HS-5 (cell line): ENCODE measurements around the gene NEBL.

Experiments used
- DNase-seq: peaks from one replicate; pipeline ENCODE4 v3.0.0-alpha.2; 2012; ENCODE audit warnings: low read depth

Gene NEBL

GRCh38 chr10:20778008-20778757 lies 118.9 kb downstream of the NEBL start:
- DNase-seq: no peak

DNA sequence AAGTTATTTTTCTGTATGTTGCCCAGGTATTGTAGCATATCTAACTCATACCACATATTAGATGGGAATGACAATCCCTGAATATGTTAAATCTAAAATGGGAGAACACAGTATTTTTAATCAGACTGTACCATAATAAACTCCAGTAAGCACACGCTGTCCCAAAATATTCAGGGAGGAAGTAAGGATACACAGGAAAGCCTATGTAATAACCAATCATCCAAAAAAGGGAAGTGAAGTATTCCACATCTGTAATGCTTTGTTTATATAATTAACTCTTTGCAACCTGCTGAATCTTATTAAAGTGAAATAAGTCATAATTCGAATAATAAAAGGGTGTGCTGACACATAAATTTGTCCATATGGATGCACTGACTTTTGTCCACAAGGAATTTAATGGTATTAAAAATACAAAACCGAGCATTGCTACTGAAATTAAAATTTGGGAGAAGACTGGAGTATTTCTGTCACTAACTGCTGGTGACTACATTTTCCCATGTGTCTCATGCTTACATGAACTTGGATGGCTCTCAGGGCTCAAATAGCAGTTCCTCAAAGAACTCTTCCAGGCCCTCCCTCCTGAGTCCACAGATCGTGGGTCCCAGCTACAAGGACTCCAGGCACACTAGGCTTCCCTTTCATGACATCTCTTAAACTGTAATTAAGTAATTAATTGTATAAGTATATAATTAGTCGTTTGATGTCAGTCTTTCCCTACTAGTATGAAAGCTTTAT lies 120.6 kb downstream of the NEBL start:
- no peak for DNase-seq

GRCh38 chr10:20771051-20771450 lies 126.1 kb downstream of the NEBL start:
- no peak for DNase-seq

DNA sequence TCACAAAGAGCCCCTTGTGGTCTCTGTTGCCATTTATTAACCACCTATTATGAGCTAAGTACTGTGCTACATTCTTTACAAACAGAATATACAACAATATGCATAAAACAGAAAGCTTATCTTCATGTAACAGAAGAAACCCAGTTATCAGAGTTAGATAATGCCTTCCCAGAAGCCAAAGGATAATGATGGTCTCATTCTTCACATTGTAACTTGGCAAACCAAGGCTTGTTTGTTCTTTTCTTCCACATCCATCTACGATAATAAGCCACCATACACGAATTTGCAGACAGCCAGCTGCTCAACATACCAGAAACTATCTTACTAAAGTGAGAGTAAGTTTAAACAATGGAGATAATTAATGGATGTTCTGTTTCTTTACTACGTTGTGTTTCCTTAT lies 127.6 kb downstream of the NEBL start:
- DNase-seq: no peak

DNA sequence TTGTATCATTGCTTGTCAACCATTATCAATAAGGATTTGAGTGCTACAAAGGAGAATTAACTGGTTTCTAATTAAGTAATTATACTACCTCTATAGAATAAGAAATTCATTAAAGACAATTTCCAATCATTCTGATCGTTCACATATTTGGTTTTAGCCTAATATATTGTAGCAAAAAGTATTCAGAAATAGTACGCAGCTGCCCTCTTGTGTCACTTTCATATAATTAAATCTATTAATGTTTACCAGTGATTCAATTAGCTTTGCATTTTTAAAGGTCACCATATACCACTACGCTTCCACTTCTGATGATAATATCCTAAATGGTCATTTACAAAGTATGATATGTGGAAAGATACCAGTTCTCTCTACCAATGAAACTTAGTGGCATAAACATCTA lies 128.3 kb downstream of the NEBL start:
- DNase-seq: no peak

DNA sequence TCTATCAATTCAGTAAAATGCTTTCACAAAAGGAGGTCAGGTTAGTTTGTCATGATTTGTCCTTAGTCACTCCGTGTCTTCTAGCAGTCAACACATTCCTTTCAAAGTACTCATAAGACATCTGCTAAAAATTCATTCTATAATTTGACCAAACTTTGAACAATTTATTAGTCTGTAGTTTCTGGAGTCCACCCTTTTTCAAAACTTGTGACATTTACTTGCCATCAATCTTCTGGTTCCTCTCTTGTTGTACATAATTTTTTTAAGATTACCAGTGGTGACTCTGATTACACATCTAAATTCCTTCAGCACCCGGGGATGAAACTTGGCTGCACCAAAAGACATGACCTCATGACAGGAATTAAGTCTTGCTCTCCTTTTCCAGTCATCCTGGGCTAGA lies 130.1 kb downstream of the NEBL start:
- DNase-seq: peak; percentile 22

DNA sequence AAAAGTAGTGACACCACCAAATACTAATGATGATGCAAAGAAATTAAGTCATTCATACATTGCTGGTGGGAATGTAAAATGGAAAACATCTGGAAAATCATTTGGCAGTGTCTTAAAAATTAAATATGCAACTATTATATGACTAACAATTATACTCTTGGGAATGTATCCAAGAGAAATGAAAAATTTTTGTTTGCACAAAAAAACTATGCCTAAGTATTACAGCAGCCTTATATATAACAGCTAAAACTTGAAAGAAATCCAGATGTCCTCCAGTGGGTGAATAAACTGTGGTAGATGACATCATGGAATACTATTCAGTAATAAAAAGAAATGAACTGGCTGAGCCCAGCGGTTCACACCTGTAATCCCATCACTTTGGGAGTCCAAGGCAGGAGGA lies 132.0 kb downstream of the NEBL start:
- no peak for DNase-seq

- DNase-seq: no peak
Measured at GRCh38 chr10:20760460-20760859, 136.7 kb downstream of the NEBL start.

- no peak for DNase-seq
Measured at GRCh38 chr10:20748551-20748950, 148.6 kb downstream of the NEBL start.

DNA sequence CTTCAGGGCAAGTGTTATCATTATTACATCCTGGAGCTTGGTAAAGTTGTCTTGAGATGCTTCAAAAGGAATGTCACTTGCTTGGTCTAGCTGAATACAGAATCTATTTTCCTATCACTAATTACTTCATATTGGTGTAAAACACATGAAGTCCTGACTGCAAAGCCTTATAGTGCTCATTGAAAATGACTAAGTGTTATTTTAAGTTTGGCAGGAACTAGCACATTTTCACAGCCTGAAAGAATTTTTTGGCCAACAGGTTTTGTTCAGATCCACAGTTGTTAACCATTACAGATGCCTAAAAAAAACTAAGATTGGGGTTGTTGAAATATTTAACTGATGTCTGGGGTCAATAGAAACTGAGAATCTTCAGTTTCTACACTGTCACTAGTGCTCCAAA lies 149.3 kb downstream of the NEBL start:
- no peak for DNase-seq

- no peak for DNase-seq
Measured at GRCh38 chr10:20746856-20747255, 150.3 kb downstream of the NEBL start.

DNA sequence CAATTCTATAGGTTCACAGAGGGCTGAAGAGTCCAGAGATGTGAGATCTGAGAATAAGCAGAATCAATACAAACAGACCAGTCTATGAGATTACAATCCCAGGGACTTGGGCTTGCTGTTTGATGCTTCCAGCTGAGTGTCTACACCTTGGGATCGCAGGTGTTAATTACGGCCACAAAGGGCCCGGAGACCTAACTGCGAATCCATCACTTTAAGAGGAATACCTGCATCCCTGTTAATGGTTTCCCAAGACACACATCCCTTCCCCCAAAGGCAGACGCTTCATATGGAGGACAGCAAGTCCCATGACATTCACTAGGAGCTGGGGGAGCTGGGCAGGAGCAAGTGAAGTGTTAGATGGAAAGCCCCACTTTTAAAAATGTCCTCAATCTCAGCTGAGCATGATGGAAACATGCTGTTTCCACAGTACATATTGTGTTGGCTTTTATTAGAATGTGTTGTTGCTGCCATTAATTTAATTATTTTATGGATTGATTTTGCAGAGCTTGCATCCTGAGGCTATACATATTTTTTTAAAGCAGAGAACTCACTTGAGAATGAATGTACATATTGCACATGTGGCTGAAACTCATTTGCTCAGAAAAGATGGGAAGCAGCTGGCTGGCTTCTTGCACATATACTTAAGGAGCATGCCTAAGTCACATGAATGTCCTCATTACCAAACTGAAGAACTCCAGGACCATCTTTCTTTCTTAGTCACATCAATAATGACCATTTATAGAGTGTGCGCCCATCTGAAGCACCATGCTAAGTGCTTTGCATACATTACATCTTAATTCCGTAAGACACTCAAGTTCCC lies 151.3 kb downstream of the NEBL start:
- no peak for DNase-seq

DNA sequence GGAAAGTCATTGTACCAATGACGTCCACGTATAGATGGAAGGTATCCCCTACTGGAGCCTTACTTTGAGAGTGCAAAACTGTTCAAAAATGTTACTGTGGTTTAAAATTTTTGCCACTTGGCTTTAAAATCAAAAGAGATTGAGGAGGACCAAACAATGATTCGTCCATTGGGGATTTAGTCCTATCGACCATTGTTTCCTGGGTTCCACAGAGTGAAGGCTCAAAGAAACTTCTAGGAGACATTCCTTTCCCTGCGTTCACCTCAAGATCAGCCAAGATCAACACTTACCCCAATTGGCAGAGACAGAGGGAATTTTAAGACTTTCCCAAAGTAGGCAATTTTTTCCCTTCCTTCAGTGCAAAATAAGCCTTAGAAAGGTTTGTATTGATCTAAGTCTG lies 152.3 kb downstream of the NEBL start:
- no peak for DNase-seq

DNA sequence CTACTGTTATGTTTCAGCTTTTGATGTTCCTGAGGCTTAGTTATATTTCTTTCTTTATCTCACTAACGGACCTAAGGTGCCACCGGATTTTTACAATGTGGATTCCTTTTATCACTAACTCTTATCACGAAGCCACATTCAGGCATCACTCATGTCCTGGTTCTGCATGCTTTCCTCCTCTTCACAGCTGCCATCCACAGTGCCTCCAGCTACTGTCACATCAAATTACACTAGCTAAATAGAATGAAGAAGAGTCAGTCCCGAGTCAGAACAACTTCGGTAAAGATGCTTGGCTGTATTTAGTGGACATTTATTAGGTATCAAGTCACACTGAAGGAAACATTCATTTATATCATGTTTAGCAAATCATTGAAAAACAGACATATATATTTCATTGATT lies 153.2 kb downstream of the NEBL start:
- no peak for DNase-seq

DNA sequence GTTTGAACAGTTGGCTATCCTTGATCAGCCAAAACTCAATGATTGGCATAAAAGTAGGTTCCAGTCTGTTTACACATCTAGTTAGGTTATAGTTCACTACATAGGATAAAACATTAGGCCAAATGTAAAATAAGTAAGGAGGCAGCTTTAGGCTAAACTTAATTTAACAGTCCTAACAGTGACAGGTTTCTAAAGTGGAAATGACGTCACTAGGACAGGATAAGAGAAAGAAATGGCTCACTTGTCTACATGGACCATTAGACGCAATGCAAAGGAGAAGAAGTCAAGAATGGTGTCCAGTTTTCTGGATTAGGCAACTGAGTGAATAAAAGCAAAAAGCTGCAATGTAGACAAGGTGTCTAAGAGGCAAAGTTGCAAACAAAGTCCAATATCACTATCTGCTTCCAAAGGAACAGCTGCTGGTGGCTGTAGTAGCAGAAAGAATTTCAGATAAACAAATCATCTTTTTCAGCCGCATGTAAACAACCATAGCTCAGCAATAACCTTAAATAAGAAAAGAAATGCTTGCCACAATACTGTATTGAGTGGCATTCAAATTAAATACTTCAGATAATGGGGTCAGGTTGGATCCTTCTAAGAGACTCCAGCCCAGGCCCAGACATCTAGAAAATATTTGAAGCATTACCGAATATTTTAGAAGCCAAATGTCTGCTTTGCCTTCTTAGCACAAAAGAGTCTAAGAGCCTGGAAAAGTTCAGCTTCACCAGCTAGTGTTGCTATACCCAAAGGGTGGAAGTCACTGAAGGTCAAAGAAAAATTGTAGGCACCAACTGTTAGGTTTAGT lies 154.2 kb downstream of the NEBL start:
- no peak for DNase-seq

DNA sequence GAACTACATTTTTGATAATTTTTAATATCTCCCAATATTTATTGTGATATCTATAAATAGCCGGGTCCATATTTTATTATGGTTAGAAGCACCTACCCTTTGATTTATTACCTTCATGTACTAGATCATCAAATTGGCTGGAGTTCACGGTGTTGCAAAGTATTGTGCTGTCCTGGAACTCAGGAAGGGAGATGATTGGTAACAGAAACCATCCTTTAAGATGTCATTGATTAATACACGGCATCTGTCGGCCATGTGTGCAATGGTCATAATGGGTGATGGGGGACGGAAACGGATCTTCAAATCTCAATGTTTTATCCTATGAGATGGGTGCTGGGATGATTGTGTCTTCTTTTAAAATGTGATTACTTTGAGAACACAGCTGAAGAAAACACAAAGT lies 157.0 kb downstream of the NEBL start:
- DNase-seq: no peak

GRCh38 chr10:20737107-20737506 lies 160.0 kb downstream of the NEBL start:
- no peak for DNase-seq
